HG03139 (cell line): ENCODE data around the gene ADAM8.
"Not testable (repeated sequence)": the region's sequence is repeated elsewhere in the genome, so short reads cannot be mapped to it uniquely, and the experiment has no call there.

ENCODE experiments used
- ATAC-seq: cut with Tn5 transposase; IDR thresholded peaks from one replicate; pipeline ENCODE4 v1.9.1; 2021; ENCODE audit not compliant: unreplicated experiment

ADAM8 gene

DNA sequence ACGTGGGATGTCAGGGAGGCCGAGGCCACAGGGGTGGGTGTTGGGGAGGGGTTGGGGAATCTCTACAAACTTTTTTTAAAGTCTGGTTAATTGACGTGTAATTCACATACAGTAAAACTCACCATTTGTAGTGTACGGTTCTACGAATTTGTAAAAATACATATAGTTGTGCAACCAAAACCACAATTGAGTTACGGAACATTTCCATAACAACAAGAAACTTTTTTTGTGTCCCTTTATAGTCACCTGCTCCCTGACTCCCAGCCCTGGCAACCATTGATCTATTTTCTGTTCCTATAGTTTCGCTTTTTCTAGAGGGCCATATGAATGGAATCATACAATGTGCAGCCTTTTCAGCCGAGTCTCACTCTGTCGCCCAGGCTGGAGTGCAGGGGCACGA, 41.9 kb downstream of the ADAM8 start:
- not testable (repeated sequence) for ATAC-seq

DNA sequence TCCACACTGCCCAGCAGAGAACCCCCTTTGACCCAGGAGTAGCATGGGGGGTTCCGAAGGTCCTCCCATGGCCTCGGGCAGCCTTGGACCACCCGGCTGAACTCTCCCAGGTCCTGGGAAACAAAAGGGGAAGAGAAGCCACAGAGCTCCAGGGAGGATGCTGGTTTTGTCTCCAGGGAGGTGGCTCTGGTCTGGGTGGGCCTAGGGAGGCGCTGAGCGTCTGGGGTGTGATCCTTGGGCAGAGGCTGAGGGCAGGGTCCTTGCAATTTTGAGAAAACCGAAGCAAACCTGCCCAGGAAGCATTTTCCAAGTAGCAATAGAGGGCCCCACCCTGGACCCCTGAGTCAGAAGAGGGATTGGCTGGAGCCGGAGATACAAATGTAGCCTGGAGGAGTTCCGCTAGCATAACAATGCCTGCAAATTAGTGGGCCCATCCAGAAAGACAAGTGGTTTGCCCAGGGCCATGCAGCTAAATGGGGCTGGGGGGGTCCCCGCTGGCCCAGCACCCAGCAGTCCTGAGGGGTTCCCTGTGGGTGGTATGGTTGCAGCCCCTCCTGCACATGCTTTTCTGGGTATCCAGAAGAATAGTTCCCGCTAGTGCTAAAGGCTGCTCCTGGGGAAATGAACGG, 44.6 kb downstream of the ADAM8 start:
- no peak for ATAC-seq

DNA sequence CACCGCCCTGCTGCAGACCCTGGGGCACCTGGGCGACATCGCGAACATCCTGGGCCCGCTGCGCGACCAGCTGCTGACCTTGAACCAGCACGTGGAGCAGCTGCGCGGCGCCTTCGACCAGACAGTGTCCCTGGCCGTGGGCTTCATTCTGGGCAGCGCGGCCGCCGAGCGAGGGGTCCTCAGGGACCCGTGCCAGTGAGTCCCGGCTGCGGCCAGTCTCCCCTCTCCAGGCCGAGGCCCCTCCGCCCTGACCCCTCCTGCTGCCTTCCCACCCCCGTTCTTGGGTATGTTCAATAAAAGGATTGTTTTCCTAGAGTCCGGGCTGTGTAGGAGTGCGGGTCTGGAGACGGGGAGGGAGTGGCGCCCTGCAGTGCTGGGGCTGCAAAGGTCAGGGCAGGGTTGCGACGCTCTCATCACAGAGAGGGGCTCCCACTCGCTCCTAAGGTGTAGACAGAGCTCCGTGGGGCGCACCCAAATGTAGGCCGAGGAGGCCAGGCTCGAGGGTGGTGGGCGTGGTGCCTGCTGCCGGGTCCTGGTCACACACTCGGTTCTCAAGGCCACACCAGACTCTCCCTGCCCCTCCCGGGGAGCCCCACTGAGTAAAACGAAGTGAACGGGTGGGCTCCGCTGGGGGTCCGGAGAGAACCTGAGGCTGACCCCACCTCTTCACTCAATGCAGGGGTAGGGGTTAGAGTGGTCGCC, 45.3 kb downstream of the ADAM8 start:
- no peak for ATAC-seq

DNA sequence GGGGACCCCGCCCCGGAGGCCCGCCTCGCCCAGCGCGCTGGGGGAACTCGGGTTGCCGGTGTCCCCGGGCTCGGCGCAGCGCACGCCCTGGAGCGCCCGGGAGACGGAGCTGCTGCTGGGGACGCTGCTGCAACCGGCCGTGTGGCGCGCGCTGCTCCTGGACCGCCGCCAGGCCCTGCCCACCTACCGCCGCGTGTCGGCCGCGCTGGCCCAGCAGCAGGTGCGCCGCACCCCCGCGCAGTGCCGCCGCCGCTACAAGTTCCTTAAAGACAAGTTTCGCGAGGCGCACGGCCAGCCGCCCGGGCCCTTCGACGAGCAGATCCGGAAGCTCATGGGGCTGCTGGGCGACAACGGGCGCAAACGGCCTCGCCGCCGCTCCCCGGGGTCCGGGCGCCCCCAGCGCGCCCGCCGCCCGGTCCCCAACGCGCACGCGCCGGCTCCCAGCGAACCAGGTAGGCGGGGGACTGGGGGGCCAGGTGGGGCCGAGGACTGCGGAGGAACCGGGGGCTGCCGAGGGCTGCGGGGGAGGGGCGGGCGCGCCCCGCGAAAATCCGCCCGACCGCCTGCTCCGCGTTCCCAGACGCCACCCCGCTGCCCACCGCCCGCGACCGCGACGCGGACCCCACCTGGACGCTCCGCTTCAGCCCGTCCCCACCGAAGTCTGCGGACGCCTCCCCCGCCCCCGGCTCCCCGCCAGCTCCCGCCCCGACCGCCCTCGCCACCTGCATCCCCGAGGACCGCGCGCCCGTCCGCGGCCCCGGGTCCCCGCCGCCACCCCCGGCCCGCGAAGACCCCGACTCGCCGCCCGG, 46.1 kb downstream of the ADAM8 start:
- ATAC-seq: no peak

DNA sequence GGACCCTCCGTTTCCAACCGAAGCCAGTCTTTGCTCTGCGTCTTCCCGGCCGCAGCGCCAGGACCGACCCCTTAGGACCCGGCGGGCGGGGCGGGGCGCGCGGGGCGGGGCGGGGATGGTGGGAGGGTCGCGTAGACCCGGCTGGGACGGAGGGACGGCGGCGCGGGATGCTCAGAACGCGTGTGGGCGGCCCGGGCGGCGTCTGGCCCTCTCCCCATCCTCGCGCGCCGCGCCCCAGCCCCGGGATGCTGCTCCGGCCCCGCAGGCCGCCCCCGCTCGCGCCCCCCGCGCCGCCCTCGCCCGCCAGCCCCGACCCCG, 46.7 kb downstream of the ADAM8 start, which contains the start of gene UTF1:
UTF1 (plus strand) TSS at position 174 of the 318 bp plus-strand sequence; CDS start at position 246, 72 bp downstream.
- ATAC-seq: no peak

DNA sequence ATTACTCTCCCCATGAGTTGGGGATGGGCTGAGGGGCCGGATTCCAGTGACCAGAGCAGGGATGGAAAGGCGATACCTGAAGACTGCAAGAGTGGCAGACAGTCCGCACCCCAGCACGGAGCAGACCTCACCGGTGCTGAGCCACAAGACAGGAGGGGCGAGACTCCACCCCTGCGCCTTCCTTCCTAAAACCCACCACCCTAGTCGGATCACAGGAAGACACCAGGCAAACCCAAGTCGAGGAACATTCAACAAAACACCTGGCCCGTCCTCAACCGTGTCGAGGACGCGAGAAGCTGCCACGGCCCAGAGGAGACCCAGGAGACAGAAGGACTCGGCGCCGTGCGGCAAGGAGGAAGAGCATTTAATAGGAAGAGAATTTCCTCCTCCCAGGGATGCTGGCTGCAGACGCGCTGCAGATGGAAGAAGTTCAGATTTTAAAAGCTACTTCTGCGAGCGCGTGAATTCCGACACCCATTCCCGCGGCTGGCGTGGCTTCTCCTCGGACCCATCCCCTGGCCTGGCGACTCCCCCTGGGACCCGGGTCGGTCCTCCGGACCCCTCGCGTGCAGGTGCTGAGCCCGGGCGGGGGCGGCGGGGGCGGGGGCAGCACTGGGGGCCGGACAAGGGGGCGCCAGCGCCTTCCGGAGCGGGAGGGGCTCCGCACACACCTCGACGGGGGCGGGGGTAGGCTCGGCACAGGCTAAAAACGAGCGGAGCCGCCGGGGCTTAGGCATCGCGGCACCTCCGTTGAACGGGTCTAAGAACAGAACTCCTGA, 47.2 kb downstream of the ADAM8 start:
- ATAC-seq: no peak

DNA sequence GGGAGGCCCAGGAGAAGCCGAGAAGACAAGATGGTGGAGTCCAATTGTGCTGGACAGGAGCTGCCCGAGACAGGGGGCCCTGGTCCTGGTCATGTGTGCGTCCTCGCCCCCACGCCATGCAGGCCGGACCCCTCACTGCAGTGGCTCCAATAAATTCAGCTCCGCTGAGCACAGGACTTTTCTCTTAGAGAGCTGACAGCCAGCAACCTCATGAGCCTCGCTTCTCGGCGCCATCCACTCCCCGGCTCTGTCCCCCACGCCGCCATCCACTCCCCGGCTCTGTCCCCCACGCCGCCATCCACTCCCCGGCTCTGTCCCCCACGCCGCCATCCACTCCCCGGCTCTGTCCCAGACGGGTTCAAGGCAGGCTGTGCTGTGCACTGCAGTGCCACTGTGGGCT, 49.4 kb downstream of the ADAM8 start:
- no peak for ATAC-seq

DNA sequence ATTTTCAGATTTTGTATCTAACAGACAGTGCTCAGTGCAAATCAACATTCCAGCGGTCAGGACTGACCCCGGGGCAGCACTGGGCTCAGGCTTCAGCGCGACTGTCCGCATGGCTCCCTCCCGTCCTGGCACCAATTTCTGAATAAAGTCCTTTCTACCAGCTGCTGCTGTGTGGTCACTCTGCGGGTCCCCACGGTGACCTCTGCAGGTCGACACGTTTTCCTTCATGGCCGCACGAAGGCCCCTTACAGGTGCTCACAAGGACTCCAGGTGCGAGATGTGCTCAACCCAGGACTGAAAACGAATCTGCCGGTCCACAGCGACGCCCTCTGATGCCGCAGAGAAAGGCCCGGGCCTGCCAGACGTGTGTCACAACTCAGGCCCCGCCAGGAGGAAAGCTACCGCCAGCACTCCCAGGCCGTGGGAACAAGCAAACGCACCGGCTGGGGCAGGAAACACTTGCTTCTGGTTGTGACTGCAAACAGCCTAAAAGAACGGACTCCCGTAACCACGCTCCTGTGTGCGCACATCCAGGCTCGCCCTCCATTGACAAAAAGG, 50.3 kb downstream of the ADAM8 start:
- ATAC-seq: no peak

DNA sequence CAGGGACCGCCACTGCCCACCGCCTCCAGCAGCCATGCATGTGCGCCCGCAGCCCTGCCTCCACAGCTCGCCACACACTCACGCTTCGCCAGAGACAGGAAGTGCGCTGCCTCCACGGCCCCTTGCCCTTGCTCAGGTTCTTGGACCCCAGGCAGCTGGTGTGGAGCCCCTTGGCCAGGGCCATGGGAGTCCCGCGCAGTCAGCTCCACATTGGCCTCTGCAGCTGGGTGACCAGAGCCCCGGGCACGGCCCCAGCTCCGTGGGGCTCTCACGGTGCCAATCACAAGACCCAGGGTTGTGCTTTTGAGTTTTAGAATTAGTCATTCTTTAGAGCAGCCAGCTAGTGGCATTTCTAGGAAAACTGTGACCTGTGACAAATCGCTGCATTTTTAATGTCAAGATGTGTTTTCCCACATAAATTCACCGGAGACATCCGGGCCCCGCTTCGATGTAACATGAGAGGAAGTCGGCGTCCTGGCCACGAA, 50.9 kb downstream of the ADAM8 start:
- ATAC-seq: no peak

DNA sequence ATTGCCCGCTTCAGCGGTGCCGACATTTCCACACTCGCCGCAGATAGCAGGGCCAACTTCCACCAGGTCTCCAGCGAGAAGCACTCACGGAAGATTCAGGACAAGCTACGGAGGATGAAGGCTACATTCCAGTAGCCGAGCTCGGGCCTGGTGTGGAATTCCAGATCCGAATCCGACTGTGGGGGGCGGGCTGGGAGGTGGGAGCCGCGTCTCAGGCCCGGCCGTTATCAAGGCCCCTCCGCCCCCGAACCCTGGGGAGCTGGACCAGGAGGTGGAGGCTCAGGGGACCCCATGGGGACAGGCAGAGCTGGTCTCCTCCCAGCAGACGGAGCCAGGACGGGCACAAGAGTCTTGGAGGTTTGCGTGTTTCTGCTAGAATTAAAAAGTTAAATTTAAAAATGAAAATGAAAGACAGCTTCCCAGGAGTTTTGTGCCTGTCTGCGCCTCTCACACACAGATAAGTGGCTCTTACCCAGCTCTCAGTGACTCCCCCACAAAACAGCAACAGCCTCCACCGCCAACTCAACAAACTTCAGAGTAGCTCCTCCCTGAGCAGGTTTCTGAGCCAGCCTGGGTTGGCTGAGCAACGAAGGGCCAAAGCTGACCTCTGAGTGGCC, 51.8 kb downstream of the ADAM8 start:
- ATAC-seq: no peak

DNA sequence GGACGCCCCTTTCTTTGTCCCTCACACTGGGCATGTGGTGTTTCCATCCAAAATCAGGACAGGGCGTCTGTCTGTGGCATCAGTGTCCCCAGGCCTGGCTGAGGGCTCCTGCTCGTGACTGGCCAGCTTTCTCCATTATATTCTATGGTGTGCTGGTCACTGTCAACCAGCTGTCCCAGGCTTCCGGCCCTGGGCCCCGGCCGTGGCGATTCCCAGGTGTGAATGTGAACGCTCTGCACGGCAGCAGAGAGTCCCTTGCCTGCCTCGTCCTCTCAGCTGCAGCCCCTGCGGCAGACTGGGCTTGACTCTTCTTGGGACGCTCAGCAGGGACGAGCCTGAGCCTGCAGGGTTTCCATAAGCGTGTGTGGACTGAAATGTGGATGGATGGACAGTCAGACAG, 52.6 kb downstream of the ADAM8 start:
- ATAC-seq: no peak

DNA sequence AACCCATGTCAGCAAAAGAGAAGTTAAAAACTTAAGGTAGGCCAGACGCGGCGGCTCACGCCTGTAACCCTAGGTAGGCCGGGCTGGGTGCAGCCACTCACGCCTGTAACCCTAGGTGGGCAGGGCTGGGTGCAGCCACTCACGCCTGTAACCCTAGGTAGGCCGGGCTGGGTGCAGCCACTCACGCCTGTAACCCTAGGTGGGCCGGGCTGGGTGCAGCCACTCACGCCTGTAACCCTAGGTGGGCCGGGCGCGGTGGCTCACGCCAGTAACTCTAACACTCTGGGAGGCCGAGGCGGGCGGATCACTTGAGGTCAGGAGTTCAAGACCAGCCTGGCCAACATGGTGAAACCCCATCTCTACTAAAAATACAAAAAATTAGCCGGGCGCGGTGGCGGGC, 54.9 kb downstream of the ADAM8 start:
- not testable (repeated sequence) for ATAC-seq

DNA sequence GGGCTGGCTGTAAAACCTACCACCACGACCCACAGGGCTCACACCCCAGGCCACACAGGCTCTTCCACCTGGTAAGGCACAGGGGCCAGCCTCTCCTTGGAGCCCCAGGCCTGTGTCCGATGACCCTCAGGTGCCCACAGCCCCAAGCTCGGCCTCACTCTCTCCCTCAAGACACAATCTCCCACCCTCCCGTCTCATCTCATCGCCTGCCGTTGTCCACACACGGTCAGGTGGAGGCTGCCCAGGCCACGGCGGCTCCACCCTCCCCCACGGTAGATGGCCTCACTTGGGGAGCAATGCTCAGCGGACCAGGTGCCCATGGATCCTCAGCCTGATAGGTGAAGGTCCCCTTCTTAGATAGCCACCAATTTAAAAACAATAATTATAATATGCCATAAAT, 55.3 kb downstream of the ADAM8 start:
- no peak for ATAC-seq

DNA sequence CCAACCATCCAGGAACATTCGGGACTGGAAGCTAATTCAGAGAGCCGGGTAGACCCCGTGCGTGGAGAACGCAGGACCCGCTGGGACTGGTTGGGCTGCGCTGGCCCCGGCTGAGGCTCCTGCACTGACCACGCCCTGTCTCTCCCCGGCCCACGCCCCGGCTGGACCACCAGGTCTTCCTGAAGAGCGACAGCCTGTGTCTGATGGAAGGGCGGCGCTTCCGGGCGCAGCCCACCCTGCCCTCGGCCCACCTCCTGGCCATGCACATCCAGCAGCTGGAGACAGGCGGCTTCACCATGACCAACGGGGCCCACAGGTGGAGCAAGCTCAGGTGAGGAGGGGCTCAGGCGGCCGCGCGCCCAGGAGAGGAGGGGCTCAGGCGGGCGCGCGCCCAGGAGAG, 56.9 kb downstream of the ADAM8 start:
- no peak for ATAC-seq

DNA sequence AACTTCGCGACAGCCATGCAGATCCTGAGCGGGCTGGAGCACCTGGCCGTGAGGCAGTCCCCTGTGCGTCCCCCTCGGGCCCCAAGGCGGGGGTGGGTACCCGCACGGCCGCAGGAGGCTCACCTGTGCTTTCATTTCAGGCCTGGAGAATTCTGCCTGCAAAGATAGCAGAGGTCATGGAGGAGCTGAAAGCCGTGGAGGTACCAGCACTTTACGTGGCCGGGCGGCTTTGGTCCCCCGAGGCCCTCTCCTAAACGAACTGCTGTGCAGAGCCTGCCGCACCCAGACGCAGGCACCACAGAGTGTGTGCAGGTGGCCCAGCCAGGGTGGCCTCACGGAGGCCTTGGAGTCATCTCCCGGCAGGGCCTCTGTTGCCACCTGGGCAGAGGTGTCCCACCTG, 57.8 kb downstream of the ADAM8 start:
- ATAC-seq: no peak

DNA sequence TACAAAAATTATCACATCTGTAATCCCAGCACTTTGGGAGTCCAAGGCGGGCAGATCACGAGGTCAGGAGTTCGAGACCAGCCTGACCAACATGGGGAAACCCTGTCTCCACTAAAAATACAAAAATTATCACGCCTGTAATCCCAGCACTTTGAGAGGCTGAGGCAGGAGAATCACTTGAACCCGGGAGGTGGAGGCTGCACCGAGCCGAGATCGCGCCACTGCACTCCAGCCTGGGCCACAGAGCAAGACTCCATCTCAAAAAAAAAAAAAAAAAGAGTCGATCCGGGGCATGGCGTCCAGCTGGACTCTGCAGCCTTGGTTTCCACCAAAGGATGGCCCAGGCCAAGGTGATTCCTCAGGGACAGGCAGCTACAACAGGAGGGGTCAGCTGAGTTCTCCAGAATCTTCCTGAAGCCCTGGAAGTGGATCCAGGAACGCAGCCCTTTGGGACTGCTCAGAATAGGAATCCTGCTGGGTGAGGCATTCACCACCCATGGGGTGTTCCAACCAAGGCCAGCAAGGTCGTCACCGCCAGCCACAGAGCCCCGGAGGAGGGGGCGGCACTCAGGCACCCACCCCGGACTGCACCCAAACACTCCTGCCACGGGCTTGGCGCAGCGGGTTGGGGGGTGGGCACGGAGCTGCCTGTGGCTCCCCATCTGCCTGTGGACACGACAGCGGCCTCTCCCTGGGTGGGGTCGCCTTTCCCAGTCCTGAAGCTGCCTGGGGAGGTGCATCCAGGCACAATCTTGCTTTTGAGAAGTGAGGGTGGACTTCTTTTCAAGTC, 58.7 kb downstream of the ADAM8 start:
- ATAC-seq: no peak

DNA sequence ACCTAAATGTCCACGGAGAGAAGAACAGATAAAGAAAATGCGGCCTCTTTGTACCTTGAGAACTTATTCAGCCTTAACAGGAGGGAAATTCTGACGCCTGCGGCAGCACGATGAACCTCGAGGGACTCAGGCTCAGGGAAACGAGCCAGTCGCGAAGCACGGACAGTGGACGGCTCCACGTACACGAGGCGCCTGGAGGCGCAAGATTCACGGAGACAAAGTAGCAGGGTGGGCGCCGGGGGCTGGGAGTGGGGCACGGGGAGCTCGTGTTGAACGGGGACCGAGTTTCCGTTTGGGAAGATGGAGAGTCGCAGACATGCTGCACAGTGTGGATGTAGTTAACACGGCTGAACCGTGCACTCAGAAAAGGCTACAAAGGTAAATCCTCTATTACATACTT, 59.9 kb downstream of the ADAM8 start:
- ATAC-seq: no peak

DNA sequence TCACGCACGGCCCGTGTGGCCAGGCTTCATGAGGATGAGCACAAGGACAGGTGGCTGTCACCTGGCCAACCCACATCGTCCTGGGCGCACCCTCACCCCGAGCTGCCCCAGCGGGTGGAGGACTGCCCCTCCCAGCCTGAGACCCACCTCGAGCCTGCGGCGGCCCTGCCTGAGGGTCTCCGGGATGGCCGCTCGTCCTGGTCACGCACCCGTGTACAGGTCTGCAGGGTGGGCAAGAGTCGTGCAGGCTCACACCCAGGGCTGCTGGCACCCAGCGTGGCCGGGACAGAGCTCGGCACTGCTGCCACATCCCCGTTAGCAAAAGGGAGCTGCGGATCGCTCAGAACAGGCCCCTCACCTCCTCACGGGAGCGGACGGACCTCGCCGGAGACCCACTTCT, 61.1 kb downstream of the ADAM8 start:
- no peak for ATAC-seq

DNA sequence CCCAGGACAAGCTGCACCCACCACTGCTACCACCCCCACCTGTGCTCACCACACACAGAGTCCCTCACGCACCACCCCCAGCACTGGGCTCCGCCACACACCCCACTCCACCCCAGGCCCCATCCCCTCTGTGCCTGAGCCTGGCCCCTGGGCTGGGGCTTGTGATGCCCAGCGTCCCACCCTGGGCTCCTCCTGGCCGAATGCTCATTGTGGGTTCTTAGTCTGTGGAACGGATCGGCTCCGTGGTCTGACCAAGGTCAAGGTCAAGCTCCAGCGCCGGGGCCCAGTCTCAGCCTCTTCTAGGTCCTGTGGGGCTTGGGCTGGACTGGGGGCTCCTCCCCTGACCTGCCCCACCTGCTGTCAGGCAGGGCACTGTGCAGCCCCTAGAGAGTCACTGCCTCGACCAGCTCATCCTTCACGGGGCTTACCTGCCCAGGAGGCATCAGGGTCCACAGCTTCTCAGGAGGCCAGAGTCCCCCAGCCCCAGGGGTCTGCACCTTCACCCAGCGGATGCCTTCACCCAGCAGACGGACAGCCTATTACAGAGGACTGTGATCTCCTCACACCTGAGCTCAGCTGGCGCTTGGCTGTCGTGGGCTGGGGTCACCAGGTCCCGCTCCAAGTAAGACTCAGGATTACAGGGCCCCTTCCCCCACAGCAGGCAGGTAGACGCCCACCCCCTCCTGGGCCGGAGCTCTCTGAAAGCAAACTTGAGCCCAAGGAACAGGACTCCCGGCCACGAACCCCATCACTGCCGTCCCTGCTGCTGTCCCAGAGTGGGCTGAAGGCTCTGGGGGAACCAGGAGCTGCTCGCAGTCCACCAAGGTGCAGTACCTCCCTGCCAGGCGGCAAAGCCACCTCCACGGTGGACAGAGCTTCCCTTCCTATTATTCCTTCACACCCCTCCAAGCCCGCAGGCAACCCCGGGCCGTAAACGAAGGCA, 61.9 kb downstream of the ADAM8 start:
- ATAC-seq: no peak
